ENCODE results near the gene GIN1. TPM values are rescaled to one million over a fixed set of nuclear protein-coding genes. Genes with fewer than 3 reads are reported as not detected.

The GIN1 gene
- total and polyA plus RNA-seq, 10 of the 15 experiments (the other 5 are each of a cell fraction or from before 2014, with no cell fraction given), result 3.3 to 9.7 (median 6.8) TPM

DNA sequence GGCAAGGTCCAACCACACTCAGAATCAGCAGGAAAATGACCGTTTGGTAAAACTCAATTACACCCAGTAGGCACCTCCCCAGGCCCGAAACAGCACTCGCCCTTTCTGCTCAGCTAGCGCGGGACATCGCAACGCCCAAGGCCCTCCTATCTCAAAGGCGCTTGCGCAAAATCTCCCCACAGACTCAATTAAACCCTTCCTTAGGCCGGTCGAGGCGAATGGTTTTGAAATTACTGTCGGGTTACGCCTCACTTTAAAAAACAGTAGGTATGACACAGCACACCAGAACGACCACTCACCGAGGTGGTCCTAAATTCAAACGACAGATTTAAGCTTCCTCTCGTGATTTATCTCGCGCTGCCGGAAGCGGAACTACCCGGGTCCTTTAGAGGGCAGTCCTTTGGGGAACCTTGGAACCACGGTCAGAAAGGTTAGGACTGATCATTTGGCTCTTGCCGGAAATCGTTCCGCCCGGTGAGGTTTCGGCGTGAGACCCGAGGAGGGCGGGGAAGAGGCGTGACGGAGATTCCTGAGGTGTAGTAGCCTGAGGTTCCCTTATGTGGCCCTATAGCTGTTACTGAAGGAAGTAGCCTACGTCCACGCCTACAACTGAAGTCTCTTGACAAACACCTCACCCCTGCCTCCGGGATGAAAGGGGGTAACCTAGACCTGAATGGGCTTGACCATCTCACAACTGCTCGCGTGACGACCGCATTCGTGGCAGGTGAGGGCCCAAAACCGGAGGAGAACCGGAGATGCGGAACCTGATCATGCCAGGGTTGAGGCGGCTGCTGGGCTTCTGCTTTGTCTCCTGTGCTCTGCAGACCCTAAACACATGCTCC, at the start of gene GIN1, which contains the start of gene PPIP5K2 (continued):
- TF ChIP-seq, protein P1, sequence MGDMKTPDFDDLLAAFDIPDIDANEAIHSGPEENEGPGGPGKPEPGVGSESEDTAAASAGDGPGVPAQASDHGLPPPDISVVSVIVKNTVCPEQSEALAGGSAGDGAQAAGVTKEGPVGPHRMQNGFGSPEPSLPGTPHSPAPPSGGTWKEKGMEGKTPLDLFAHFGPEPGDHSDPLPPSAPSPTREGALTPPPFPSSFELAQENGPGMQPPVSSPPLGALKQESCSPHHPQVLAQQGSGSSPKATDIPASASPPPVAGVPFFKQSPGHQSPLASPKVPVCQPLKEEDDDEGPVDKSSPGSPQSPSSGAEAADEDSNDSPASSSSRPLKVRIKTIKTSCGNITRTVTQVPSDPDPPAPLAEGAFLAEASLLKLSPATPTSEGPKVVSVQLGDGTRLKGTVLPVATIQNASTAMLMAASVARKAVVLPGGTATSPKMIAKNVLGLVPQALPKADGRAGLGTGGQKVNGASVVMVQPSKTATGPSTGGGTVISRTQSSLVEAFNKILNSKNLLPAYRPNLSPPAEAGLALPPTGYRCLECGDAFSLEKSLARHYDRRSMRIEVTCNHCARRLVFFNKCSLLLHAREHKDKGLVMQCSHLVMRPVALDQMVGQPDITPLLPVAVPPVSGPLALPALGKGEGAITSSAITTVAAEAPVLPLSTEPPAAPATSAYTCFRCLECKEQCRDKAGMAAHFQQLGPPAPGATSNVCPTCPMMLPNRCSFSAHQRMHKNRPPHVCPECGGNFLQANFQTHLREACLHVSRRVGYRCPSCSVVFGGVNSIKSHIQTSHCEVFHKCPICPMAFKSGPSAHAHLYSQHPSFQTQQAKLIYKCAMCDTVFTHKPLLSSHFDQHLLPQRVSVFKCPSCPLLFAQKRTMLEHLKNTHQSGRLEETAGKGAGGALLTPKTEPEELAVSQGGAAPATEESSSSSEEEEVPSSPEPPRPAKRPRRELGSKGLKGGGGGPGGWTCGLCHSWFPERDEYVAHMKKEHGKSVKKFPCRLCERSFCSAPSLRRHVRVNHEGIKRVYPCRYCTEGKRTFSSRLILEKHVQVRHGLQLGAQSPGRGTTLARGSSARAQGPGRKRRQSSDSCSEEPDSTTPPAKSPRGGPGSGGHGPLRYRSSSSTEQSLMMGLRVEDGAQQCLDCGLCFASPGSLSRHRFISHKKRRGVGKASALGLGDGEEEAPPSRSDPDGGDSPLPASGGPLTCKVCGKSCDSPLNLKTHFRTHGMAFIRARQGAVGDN (IDR thresholded peaks at IDR 0.05), result peak; percentile 52; the same call in 1 of the 2 replicates
- TF ChIP-seq ZZZ3 (IDR thresholded peaks at IDR 0.05; ENCODE audit: control insufficient read depth, insufficient read length, low read depth), result no peak
- 0 out of 2 replicates have a peak, but pooled peaks have one; percentile 29 for TF ChIP-seq TCF12 (IDR thresholded peaks at IDR 0.05; ENCODE audit: low read depth, low read length)
- TF ChIP-seq POU2F2 (IDR thresholded peaks at IDR 0.05; ENCODE audit: borderline replicate concordance, low read depth, low read length), result peak; percentile 45; the same call in 2 of the 3 replicates
- peak; percentile 90 for TF ChIP-seq SREBF2 (IDR thresholded peaks at IDR 0.05; ENCODE audit: low read length)
- no peak for TF ChIP-seq MYB (IDR thresholded peaks at IDR 0.05; ENCODE audit: borderline replicate concordance, low read depth, low read length)
- no peak for TF ChIP-seq RBBP5 (conservative IDR thresholded peaks at IDR 0.05)
- peak; percentile 76 for TF ChIP-seq RUNX3 (IDR thresholded peaks at IDR 0.05; ENCODE audit: low read length)
- TF ChIP-seq SIN3A (IDR thresholded peaks at IDR 0.05; ENCODE audit: low read depth, low read length), result peak; percentile 60
- no peak for TF ChIP-seq KDM1A (IDR thresholded peaks at IDR 0.05; ENCODE audit: borderline replicate concordance)
- TF ChIP-seq, protein P2, sequence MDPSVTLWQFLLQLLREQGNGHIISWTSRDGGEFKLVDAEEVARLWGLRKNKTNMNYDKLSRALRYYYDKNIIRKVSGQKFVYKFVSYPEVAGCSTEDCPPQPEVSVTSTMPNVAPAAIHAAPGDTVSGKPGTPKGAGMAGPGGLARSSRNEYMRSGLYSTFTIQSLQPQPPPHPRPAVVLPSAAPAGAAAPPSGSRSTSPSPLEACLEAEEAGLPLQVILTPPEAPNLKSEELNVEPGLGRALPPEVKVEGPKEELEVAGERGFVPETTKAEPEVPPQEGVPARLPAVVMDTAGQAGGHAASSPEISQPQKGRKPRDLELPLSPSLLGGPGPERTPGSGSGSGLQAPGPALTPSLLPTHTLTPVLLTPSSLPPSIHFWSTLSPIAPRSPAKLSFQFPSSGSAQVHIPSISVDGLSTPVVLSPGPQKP (IDR thresholded peaks at IDR 0.05; ENCODE audit: low read depth, low read length), result peak; percentile 99
- no peak for TF ChIP-seq HDGF (IDR thresholded peaks at IDR 0.05)
- TF ChIP-seq MEF2B (IDR thresholded peaks at IDR 0.05; ENCODE audit: partially characterized antibody, poor library complexity, severe bottlenecking), result peak; percentile 56
- TF ChIP-seq MTA3 (IDR thresholded peaks at IDR 0.05; ENCODE audit: borderline replicate concordance, low read length), result peak; percentile 56; the same call in 1 of the 2 replicates
- TF ChIP-seq, protein P3, sequence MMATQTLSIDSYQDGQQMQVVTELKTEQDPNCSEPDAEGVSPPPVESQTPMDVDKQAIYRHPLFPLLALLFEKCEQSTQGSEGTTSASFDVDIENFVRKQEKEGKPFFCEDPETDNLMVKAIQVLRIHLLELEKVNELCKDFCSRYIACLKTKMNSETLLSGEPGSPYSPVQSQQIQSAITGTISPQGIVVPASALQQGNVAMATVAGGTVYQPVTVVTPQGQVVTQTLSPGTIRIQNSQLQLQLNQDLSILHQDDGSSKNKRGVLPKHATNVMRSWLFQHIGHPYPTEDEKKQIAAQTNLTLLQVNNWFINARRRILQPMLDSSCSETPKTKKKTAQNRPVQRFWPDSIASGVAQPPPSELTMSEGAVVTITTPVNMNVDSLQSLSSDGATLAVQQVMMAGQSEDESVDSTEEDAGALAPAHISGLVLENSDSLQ (IDR thresholded peaks at IDR 0.05), result peak; percentile 86
- TF ChIP-seq NBN (IDR thresholded peaks at IDR 0.05), result peak; percentile 99
- TF ChIP-seq, protein P4, sequence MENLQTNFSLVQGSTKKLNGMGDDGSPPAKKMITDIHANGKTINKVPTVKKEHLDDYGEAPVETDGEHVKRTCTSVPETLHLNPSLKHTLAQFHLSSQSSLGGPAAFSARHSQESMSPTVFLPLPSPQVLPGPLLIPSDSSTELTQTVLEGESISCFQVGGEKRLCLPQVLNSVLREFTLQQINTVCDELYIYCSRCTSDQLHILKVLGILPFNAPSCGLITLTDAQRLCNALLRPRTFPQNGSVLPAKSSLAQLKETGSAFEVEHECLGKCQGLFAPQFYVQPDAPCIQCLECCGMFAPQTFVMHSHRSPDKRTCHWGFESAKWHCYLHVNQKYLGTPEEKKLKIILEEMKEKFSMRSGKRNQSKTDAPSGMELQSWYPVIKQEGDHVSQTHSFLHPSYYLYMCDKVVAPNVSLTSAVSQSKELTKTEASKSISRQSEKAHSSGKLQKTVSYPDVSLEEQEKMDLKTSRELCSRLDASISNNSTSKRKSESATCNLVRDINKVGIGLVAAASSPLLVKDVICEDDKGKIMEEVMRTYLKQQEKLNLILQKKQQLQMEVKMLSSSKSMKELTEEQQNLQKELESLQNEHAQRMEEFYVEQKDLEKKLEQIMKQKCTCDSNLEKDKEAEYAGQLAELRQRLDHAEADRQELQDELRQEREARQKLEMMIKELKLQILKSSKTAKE (IDR thresholded peaks at IDR 0.05; ENCODE audit: low read depth, poor library complexity, severe bottlenecking), result peak; percentile 55
- peak; percentile 89 to 92 for TF ChIP-seq SRF (IDR thresholded peaks at IDR 0.05; ENCODE audit: low read depth in 2 of 2, low read length in 2 of 2)
- no peak for TF ChIP-seq RAD21 (IDR thresholded peaks at IDR 0.05; ENCODE audit: insufficient read depth, low read depth, low read length)
